Progenitor cell of endocrine pancreas (in vitro differentiated cells): ENCODE measurements around the gene ACSL4. TPM values are rescaled to one million over a fixed set of nuclear protein-coding genes. Genes with fewer than 3 reads are reported as not detected.
"Not testable (repeated sequence)": the region's sequence is repeated elsewhere in the genome, so short reads cannot be mapped to it uniquely, and the experiment has no call there.

Source experiments
- DNase-seq: peaks from one replicate; pipeline ENCODE4 v3.0.0; 2021; ENCODE audit warnings: low spot score; ENCODE audit not compliant: unreplicated experiment
- H3K27ac Mint-ChIP-seq: 2 replicates; pipeline ENCODE4 v1.8.0; 2021; ENCODE audit warnings: mild to moderate bottlenecking, moderate library complexity, mixed read lengths
- H3K27me3 Mint-ChIP-seq: 2 replicates; pipeline ENCODE4 v1.8.0; 2021; ENCODE audit warnings: mixed read lengths
- H3K36me3 Mint-ChIP-seq: 2 replicates; pipeline ENCODE4 v1.8.0; 2022; ENCODE audit warnings: mixed read lengths; ENCODE audit not compliant: insufficient read depth
- H3K4me1 Mint-ChIP-seq: 2 replicates; pipeline ENCODE4 v1.8.0; 2021; ENCODE audit warnings: low read depth, mixed read lengths
- H3K4me3 Mint-ChIP-seq: 2 replicates; pipeline ENCODE4 v1.8.0; 2021; ENCODE audit warnings: low read depth, mild to moderate bottlenecking, moderate library complexity, mixed read lengths
- H3K9me3 Mint-ChIP-seq: 2 replicates; pipeline ENCODE4 v1.8.0; 2021; ENCODE audit warnings: low read depth, mixed read lengths
- total RNA-seq: library from RNA; stranded (reverse); gene quantifications from 2 replicates; pipeline ENCODE4 v1.2.1, GENCODE V29; 2021
- TF ChIP-seq, protein P1 (sequence below): fragments of 200-600 bp; sonication (generic); IDR thresholded peaks from one replicate; pipeline ENCODE4 v1.5.0; 2021; ENCODE audit warnings: antibody characterized with exemption, mild to moderate bottlenecking; ENCODE audit not compliant: unreplicated experiment

ACSL4 gene
- total RNA-seq, 1 donor from 2014 or later = 44.9 TPM

DNA sequence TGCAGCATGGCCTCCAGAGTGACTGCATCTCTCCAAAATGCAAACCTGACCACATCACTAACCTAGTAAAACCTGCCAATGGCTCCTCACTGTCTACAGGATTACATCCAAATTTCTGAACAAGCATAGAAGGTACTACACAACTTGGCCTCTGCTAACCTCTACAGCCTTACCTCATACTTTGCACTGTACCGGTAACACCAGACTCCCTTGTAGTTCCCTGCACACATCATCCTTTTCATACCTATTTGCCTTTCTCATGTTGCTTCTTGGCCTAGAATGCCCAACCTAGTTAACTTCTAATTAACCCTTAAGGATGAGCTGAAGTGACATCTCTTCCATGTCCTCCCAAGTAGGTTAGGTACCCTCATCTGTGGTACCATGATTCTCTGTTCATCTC is 74.7 kb downstream of the ACSL4 start:
- peaks cover 33% of the 10 kb centered on the region for H3K36me3 Mint-ChIP-seq
- peaks cover 7% of the 10 kb centered on the region for H3K9me3 Mint-ChIP-seq
- TF ChIP-seq, protein P1, sequence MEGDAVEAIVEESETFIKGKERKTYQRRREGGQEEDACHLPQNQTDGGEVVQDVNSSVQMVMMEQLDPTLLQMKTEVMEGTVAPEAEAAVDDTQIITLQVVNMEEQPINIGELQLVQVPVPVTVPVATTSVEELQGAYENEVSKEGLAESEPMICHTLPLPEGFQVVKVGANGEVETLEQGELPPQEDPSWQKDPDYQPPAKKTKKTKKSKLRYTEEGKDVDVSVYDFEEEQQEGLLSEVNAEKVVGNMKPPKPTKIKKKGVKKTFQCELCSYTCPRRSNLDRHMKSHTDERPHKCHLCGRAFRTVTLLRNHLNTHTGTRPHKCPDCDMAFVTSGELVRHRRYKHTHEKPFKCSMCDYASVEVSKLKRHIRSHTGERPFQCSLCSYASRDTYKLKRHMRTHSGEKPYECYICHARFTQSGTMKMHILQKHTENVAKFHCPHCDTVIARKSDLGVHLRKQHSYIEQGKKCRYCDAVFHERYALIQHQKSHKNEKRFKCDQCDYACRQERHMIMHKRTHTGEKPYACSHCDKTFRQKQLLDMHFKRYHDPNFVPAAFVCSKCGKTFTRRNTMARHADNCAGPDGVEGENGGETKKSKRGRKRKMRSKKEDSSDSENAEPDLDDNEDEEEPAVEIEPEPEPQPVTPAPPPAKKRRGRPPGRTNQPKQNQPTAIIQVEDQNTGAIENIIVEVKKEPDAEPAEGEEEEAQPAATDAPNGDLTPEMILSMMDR = no peak
- H3K4me3 Mint-ChIP-seq = no peak overlapping the region
- DNase-seq = no peak
- H3K27me3 Mint-ChIP-seq = no peaks in the 10 kb centered on the region
- H3K4me1 Mint-ChIP-seq = no peaks in the 10 kb centered on the region
- H3K27ac Mint-ChIP-seq = no peak overlapping the region

DNA sequence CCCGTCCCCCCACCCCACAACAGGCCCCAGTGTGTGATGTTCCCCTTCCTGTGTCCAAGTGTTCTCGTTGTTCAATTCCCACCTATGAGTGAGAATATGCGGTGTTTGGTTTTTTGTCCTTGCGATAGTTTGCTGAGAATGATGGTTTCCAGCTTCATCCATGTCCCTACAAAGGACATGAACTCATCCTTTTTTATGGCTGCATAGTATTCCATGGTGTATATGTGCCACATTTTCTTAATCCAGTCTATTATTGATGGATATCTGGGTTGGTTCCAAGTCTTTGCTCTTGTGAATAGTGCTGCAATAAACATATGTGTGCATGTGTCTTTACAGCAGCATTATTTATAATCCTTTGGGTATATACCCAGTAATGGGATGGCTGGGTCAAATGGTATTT is 75.7 kb downstream of the ACSL4 start:
- H3K27me3 Mint-ChIP-seq, DNase-seq, H3K4me3 Mint-ChIP-seq, H3K4me1 Mint-ChIP-seq, H3K9me3 Mint-ChIP-seq, H3K27ac Mint-ChIP-seq: not testable (repeated sequence)
- H3K36me3 Mint-ChIP-seq = peaks cover 26% of the 10 kb centered on the region

DNA sequence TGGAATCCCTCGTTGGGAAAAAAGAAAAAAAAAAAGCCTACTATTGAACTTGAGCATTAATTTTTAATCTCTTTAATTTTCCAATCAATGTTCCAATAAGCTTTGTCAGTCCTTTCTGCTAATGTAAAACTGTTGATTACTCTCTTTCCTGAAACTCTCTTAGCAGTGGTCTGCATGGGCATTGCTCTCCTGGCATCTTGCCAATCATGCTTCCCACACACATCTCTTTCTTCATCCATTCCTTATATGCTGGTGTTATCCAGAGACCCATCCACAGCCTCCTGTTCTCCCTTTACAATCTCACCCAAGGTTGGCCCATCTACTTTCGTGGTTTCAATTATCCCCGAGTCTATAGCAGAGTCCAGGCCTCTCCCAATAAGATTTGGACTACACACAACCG is 76.3 kb downstream of the ACSL4 start:
- DNase-seq = no peak
- Mint-ChIP-seq H3K9me3 (peaks cover 7% of the 10 kb centered on the region), H3K4me1 (no peaks in the 10 kb centered on the region), H3K27ac (no peak overlapping the region), H3K27me3 (no peaks in the 10 kb centered on the region), H3K36me3 (peaks cover 26% of the 10 kb centered on the region), H3K4me3 (no peak overlapping the region)
- TF ChIP-seq, protein P1 = no peak

DNA sequence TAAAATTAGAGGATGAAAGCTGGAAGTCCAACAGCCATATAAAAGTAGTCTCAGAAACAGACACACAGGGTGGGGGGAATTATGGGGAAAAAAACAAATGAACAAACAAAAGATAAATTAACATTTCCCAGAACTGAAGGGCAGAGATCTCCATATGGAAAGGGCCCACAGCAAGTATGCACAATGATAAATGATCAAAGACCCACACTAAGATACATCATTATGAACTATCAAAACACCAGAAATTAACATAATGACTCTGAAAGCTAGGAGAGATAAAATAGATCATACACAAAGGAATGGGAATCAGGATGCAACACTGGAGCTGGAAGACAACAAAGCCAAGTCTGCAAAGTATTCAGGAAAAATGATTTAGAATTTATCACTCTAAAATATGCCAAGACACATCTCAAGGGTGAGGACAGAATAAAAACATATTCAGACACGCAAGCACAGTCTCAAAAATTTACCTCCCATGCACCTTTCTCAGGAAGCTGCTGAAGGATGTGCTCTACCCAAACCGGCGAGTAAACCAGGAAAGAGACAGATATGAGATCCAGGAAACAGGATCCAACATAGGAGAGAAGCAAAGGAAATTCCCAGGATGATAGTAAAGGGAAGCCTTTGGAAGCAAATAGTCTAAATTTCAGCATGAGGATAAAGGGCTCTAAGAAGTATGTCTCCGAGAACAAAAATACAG is 77.4 kb downstream of the ACSL4 start:
- no peak overlapping the region for H3K27ac Mint-ChIP-seq
- no peak overlapping the region for H3K4me3 Mint-ChIP-seq
- DNase-seq = no peak
- no peaks in the 10 kb centered on the region for H3K27me3 Mint-ChIP-seq
- H3K36me3 Mint-ChIP-seq = peaks cover 23% of the 10 kb centered on the region
- TF ChIP-seq, protein P1 = no peak
- H3K4me1 Mint-ChIP-seq = no peaks in the 10 kb centered on the region
- peaks cover 7% of the 10 kb centered on the region for H3K9me3 Mint-ChIP-seq

DNA sequence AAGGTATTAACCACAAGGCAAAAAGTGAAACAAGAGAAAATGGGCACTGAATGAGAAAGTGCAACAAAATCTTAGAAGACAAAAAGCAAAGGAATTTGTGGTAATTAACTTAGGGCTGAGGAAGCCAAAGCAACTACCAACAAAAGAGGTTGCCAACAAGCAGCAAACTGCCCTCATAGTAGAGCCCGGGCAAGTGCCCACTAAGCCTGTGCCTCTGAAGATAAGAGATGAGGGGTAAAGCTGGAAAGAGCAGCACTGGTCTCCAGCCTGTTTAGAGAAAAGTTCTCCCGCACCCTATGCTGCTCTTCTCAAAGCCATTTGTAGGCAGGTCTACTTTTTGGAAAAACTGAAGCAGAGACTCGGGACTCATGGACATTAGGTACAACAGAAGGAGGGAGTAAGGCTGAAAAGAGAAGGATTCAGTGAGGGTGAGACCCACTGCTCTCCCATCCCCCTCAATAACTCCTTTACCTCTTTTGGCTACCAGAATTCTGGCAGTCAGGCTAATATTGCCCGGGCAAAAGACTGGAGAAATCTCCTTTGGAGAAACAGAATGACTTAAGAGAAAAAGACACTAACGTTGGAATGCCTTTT is 78.4 kb downstream of the ACSL4 start:
- no peak overlapping the region for H3K4me3 Mint-ChIP-seq
- H3K4me1 Mint-ChIP-seq = no peaks in the 10 kb centered on the region
- H3K36me3 Mint-ChIP-seq = peaks cover 17% of the 10 kb centered on the region
- TF ChIP-seq, protein P1 = no peak
- peaks cover 7% of the 10 kb centered on the region for H3K9me3 Mint-ChIP-seq
- H3K27ac Mint-ChIP-seq = no peak overlapping the region
- no peaks in the 10 kb centered on the region for H3K27me3 Mint-ChIP-seq
- no peak for DNase-seq

DNA sequence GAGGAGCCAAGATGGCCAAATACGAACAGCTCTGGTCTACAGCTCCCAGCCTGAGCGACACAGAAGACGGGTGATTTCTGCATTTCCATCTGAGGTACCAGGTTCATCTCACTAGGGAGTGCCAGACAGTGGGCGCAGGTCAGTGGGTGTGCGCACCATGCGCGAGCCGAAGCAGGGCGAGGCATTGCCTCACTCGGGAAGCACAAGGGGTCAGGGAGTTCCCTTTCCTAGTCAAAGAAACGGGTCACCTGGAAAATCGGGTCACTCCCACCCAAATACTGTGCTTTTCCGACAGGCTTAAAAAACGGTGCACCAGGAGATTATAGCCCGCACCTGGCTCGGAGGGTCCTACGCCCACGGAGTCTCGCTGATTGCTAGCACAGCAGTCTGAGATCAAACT is 88.4 kb downstream of the ACSL4 start:
- peaks cover 13% of the 10 kb centered on the region for H3K36me3 Mint-ChIP-seq
- not testable (repeated sequence) for H3K27me3 Mint-ChIP-seq, DNase-seq, H3K4me1 Mint-ChIP-seq, H3K9me3 Mint-ChIP-seq, H3K27ac Mint-ChIP-seq, H3K4me3 Mint-ChIP-seq
